ES-I3 (cell line): Measurements from ENCODE around the gene CLASRP.

ENCODE experiments used
- H3K36me3 ChIP-seq: 2 replicates; pipeline ENCODE4 v1.6.1; 2013; ENCODE audit warnings: mild to moderate bottlenecking, low read length, control low read depth, moderate library complexity; ENCODE audit not compliant: insufficient read depth
- H3K4me1 ChIP-seq: 2 replicates; pipeline ENCODE4 v1.6.1; 2013; ENCODE audit warnings: mild to moderate bottlenecking, control low read depth, low read length; ENCODE audit not compliant: insufficient read depth
- H3K9ac ChIP-seq: 2 replicates; pipeline ENCODE4 v1.6.1; 2013; ENCODE audit warnings: low read depth, mild to moderate bottlenecking, low read length, moderate library complexity
- H3K9me3 ChIP-seq: 2 replicates; pipeline ENCODE4 v1.6.1; 2013; ENCODE audit warnings: mild to moderate bottlenecking, low read length, moderate library complexity; ENCODE audit not compliant: control insufficient read depth, insufficient read depth

The CLASRP gene

GRCh38 chr19:45061965-45062364 lies 23.1 kb downstream of the CLASRP start:
- Histone ChIP-seq H3K9ac (no peak overlapping the region), H3K9me3 (no peaks in the 10 kb centered on the region), H3K4me1 (no peaks in the 10 kb centered on the region), H3K36me3 (peaks cover 24% of the 10 kb centered on the region)

DNA sequence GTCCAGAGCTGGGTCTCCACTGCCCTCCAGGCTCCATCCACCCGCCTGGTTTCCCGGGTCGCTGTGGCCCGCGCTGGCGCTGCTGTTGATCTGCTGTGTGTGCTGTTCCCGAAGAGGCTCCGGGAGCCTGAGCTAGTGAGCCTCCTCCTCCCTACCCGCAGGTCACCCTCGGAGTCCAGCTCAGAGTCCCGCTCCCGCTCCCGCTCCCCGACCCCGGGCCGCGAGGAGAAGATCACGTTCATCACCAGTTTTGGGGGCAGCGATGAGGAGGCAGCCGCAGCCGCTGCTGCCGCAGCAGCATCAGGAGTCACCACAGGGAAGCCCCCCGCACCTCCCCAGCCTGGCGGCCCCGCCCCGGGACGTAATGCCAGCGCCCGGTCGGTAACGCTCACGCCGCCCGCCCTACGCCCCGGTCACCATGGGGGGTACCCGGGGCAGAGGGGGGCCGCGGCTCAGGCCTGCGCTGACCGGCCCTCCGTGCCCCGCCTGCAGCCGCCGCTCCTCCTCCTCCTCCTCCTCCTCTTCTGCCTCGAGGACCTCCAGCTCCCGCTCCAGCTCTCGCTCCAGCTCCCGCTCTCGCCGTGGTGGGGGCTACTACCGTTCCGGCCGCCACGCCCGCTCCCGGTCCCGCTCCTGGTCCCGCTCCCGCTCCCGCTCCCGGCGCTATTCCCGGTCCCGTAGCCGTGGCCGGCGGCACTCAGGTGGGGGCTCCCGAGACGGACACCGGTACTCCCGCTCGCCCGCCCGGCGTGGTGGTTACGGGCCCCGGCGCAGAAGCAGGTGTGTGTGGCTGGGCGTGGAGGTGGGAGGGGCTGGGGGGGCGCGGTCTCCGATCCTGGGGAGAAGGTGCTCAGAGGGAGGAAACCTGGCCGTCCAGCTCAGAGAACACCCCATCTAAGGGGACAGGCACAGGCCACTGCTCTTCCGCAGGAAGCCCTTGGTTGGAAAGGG lies 25.3 kb downstream of the CLASRP start:
- Histone ChIP-seq H3K36me3 (peaks cover 24% of the 10 kb centered on the region), H3K4me1 (no peaks in the 10 kb centered on the region), H3K9me3 (no peaks in the 10 kb centered on the region), H3K9ac (no peak overlapping the region)

GRCh38 chr19:45066921-45067661 lies 28.2 kb downstream of the CLASRP start:
- Histone ChIP-seq H3K9ac (no peak overlapping the region), H3K4me1 (no peaks in the 10 kb centered on the region), H3K9me3 (no peaks in the 10 kb centered on the region), H3K36me3 (peaks cover 3% of the 10 kb centered on the region)

DNA sequence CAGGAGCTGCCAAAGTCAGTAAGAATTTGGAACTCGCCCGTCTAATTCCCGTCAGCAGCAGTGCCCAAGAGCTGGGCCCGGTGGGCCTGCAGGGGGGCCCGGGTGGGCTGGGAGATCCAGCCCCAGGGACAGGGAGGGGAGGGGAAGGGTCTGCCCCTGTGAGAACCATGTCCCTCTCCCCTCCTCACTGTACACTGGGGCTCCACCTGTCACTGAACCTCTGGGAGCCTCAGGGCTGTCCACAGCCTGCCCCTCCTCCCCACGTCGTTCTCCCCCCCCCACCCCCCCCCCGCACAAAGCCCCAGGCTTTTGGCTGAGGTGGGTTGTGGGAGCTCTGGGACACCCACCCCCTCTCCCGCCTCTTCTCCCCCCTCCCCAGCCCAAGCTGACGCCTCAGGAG lies 29.2 kb downstream of the CLASRP start:
- Histone ChIP-seq H3K9ac (no peak overlapping the region), H3K36me3 (peaks cover 3% of the 10 kb centered on the region)

GRCh38 chr19:45069056-45069455 lies 30.2 kb downstream of the CLASRP start:
- Histone ChIP-seq H3K9me3 (no peaks in the 10 kb centered on the region), H3K36me3 (peaks cover 3% of the 10 kb centered on the region; the same call in 1 of the 2 replicates), H3K4me1 (no peaks in the 10 kb centered on the region; the same call in 1 of the 2 replicates), H3K9ac (no peak overlapping the region)

More for the DNA sequence above, 29.2 kb downstream of the CLASRP start:
- Histone ChIP-seq H3K4me1 (no peaks in the 10 kb centered on the region), H3K9me3 (no peaks in the 10 kb centered on the region)

DNA sequence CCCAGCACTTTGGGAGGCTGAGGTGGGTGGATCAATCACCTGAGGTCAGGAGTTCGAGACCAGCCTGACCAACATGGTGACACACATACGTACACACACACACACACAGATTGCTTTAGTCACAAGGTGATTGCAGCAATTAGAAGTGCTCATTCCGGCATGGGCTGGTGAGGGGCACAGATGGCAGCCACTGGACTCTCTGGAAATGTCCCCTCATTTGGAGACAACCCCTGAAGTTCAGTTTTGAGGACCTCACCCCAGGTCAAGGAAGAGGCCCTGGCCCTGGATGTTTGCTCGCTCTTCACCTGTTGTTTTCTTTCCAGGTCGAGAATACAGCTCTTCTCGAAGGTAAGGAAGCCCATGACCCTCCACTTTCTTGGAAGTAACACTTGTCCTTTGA lies 31.4 kb downstream of the CLASRP start:
- H3K9ac ChIP-seq, result no peak overlapping the region
- H3K36me3 ChIP-seq, result peaks cover 3% of the 10 kb centered on the region; the same call in 1 of the 2 replicates
- peaks cover 6% of the 10 kb centered on the region for H3K4me1 ChIP-seq
- no peaks in the 10 kb centered on the region for H3K9me3 ChIP-seq

- H3K9ac ChIP-seq, result no peak overlapping the region
- peaks cover 3% of the 10 kb centered on the region; the same call in 1 of the 2 replicates for H3K36me3 ChIP-seq
- no peaks in the 10 kb centered on the region for H3K9me3 ChIP-seq
- peaks cover 6% of the 10 kb centered on the region for H3K4me1 ChIP-seq
These were observed 32.2 kb downstream of the CLASRP start for GRCh38 chr19:45070861-45071544.

GRCh38 chr19:45071545-45071938 lies 32.7 kb downstream of the CLASRP start:
- Histone ChIP-seq H3K36me3 (peaks cover 3% of the 10 kb centered on the region; the same call in 1 of the 2 replicates), H3K9me3 (no peaks in the 10 kb centered on the region), H3K9ac (no peak overlapping the region), H3K4me1 (peaks cover 7% of the 10 kb centered on the region)

- H3K4me1 ChIP-seq, result peaks cover 13% of the 10 kb centered on the region
- H3K9me3 ChIP-seq, result no peaks in the 10 kb centered on the region
- H3K9ac ChIP-seq, result no peak overlapping the region
- H3K36me3 ChIP-seq, result peaks cover 3% of the 10 kb centered on the region; the same call in 1 of the 2 replicates
These were observed 33.3 kb downstream of the CLASRP start for GRCh38 chr19:45071969-45072790.

GRCh38 chr19:45074744-45075300 lies 36.0 kb downstream of the CLASRP start:
- peaks cover 25% of the 10 kb centered on the region for H3K4me1 ChIP-seq

DNA sequence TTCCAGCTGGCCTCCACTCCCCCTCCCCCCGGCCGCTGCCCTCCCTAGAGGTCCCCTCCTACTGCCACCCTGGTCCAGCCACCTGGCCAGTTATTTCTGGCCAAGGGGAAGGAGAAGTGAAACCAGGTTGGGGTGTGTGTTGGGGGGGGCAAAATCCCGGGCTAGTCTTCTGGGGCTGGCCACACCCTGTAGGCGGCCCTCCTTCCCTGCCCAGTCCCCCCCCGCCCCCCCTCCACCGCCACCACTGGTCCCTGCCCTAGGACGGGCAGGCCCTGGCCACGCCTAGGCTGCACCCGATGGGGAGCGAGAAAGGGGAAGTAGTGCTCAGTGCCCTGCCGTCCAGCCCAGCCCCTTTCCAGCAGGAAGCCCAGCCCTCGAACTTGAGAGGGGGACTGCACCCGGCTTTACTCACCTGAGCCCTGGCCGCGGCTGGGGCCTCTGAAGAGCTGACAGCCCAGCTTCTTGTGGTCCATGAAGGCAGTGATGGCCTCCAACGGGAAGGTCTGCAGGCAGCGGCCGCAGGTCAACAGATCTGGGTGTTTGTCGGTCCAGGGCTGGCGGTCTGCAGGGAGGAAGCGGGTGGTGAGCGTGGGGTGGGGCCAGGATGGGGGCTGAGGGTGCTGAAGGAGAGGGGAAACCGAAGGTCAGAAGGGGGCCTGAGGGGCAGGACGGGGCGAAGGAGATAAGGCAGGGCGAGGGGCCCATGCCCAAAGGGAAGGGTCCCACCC lies 36.6 kb downstream of the CLASRP start:
- Histone ChIP-seq H3K36me3 (peaks cover 3% of the 10 kb centered on the region; the same call in 1 of the 2 replicates), H3K9me3 (no peaks in the 10 kb centered on the region), H3K4me1 (peaks cover 25% of the 10 kb centered on the region), H3K9ac (peak overlapping the region; percentile 75)

More at GRCh38 chr19:45074744-45075300, 36.0 kb downstream of the CLASRP start:
- H3K36me3 ChIP-seq, result peaks cover 3% of the 10 kb centered on the region; the same call in 1 of the 2 replicates
- peak overlapping the region; percentile 56; the same call in 1 of the 2 replicates for H3K9ac ChIP-seq
- H3K9me3 ChIP-seq, result no peaks in the 10 kb centered on the region

GRCh38 chr19:45076029-45076850 lies 37.4 kb downstream of the CLASRP start, which contains the start of gene ZNF296:
TSS of gene ZNF296 (minus strand) at chr19:45076478. CDS start at chr19:45076373, 105 bp downstream.
- Histone ChIP-seq H3K4me1 (peaks cover 25% of the 10 kb centered on the region), H3K9ac (peak within 1 kb of the TSS; percentile 75), H3K9me3 (no peaks in the 10 kb centered on the region), H3K36me3 (peaks cover 3% of the 10 kb centered on the region; the same call in 1 of the 2 replicates)
